Measurements from ENCODE around the gene DNM1. TPM values are rescaled to one million over a fixed set of nuclear protein-coding genes. Genes with fewer than 3 reads are reported as not detected.

The DNM1 gene
- total RNA-seq, 1 donor from 2014 or later: 84.0 TPM

DNA sequence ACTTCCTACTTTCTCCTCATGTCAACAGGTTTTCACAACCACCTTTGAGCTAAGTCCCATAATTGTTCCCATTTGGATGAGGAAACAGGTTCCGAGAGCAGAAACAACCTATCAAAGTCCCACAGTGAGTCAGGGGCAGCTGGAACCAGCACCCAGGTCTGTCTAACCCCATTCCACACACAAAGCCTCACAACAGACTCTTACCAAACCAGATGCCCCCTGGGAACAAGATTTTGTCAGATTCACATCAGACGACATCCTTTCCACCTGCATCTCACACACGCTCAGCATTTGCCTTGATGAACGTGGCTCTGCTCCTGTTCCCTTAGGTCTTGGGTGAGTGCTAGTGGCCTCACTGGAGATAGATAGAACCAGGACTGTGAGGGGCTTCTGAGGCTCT, 89.9 kb downstream of the DNM1 start:
- no peaks in the 10 kb centered on the region for H3K27me3 Mint-ChIP-seq (ENCODE audit: low read depth)
- no peak overlapping the region for H3K4me3 Mint-ChIP-seq
- no peak for DNase-seq (ENCODE audit: low read depth, low spot score)
- no peak overlapping the region for H3K27ac Mint-ChIP-seq (ENCODE audit: unreplicated experiment)
- H3K9me3 Mint-ChIP-seq: no peaks in the 10 kb centered on the region
- H3K4me1 Mint-ChIP-seq: peaks cover 5% of the 10 kb centered on the region
- TF ChIP-seq, protein P1, sequence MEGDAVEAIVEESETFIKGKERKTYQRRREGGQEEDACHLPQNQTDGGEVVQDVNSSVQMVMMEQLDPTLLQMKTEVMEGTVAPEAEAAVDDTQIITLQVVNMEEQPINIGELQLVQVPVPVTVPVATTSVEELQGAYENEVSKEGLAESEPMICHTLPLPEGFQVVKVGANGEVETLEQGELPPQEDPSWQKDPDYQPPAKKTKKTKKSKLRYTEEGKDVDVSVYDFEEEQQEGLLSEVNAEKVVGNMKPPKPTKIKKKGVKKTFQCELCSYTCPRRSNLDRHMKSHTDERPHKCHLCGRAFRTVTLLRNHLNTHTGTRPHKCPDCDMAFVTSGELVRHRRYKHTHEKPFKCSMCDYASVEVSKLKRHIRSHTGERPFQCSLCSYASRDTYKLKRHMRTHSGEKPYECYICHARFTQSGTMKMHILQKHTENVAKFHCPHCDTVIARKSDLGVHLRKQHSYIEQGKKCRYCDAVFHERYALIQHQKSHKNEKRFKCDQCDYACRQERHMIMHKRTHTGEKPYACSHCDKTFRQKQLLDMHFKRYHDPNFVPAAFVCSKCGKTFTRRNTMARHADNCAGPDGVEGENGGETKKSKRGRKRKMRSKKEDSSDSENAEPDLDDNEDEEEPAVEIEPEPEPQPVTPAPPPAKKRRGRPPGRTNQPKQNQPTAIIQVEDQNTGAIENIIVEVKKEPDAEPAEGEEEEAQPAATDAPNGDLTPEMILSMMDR (conservative IDR thresholded peaks at IDR 0.05): no peak
- no peaks in the 10 kb centered on the region for H3K36me3 Mint-ChIP-seq (ENCODE audit: low read depth)

DNA sequence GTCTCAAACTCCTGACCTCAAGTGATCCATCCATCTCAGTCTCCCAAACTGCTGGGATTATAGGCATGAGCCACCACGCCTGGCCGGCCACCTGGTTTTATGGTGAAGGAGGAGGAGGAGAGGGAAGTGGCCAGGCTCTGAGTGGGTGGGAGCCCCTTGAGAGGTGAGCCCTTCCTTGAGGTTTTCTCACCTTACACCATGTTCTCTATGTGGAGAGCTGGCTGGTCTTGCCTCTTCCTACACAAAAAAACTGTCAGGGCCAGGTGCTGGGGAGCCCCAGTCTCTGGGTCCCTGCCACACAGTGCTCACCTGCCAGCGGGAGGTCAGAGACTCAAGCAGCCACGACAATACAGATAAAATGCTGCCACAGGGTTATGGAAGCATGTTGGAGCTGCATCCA, 91.0 kb downstream of the DNM1 start:
- Mint-ChIP-seq H3K27ac (ENCODE audit: unreplicated experiment) (peak overlapping the region; percentile 35), H3K36me3 (ENCODE audit: low read depth) (no peaks in the 10 kb centered on the region), H3K4me1 (peaks cover 5% of the 10 kb centered on the region), H3K27me3 (ENCODE audit: low read depth) (no peaks in the 10 kb centered on the region), H3K4me3 (no peak overlapping the region), H3K9me3 (no peaks in the 10 kb centered on the region)
- TF ChIP-seq, protein P1 (conservative IDR thresholded peaks at IDR 0.05): no peak
- no peak for DNase-seq (ENCODE audit: low read depth, low spot score)

DNA sequence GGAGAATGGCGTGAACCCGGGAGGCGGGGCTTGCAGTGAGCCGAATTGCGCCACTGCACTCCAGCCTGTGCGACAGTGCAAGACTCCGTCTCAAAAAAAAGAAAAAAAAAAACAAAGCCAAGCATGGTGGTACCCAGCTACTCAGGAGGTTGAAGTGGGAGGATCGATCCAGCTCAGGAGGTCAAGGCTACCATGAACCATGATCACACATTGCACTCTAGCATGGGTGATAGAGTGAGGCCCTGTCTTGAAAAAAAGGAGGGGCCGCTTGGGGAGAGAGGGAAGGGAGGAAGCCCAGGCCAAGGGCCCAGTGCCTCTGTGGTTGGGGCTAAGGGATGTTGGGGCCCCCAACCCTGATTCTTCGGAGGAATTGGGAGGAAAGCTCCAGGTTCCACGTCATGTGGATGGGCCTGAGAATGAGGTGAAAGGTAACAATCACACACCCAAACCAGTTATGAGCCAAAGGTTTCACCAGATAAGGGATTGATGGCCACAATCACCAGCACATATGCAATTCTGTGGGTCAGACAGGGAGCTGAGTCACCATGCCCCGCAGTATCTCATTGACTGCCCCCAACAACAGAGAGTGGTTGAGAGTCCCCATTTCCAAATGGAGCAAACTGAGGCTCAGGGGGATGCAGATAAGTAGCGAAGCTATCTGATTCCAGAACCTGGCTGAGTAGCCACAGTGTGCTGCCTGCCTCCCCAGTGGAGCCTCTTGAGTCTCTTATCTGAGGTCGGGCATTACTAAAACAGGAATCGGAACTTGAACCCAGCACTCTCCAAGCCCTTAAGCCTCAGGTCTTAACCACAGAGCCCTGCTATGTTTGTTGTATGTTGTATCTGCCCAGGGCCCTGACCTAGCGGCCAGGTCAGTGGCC, 93.4 kb downstream of the DNM1 start:
- Mint-ChIP-seq H3K27ac (ENCODE audit: unreplicated experiment) (no peak overlapping the region), H3K27me3 (ENCODE audit: low read depth) (no peaks in the 10 kb centered on the region), H3K4me3 (no peak overlapping the region), H3K9me3 (no peaks in the 10 kb centered on the region), H3K36me3 (ENCODE audit: low read depth) (no peaks in the 10 kb centered on the region), H3K4me1 (peaks cover 5% of the 10 kb centered on the region)
- TF ChIP-seq, protein P1 (conservative IDR thresholded peaks at IDR 0.05): no peak
- DNase-seq (ENCODE audit: low read depth, low spot score): no peak

DNA sequence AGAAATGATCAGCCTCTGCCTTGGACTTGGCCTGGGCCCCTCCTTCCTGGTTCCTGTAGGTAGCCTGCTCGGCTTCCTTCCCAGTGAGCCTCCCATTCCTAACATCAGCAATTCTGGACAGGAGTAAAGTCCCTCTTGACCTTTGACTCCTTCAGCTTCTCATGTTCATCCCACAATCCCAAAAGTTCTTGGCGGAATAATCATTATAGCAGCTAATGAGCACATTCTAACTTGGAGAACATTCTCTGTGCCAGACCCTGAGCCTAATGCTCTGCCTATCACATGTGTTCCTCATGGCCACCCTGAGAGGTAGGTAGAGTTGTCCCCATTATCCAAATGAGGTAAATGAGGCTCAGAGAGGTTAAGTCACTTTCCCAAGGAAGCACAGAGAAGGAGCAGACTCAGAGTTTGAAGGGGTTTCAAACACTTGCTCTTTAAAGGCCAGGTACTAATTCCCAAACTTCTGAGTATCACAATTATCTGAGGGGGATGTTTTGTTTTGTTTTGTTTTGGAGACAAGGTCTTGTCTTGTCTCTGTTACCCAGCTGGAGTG, 94.1 kb downstream of the DNM1 start:
- Mint-ChIP-seq H3K27ac (ENCODE audit: unreplicated experiment) (peak overlapping the region; percentile 60), H3K4me3 (no peak overlapping the region), H3K9me3 (no peaks in the 10 kb centered on the region), H3K4me1 (peaks cover 5% of the 10 kb centered on the region), H3K36me3 (ENCODE audit: low read depth) (no peaks in the 10 kb centered on the region), H3K27me3 (ENCODE audit: low read depth) (no peaks in the 10 kb centered on the region)
- DNase-seq (ENCODE audit: low read depth, low spot score): no peak
- TF ChIP-seq, protein P1 (conservative IDR thresholded peaks at IDR 0.05): no peak

DNA sequence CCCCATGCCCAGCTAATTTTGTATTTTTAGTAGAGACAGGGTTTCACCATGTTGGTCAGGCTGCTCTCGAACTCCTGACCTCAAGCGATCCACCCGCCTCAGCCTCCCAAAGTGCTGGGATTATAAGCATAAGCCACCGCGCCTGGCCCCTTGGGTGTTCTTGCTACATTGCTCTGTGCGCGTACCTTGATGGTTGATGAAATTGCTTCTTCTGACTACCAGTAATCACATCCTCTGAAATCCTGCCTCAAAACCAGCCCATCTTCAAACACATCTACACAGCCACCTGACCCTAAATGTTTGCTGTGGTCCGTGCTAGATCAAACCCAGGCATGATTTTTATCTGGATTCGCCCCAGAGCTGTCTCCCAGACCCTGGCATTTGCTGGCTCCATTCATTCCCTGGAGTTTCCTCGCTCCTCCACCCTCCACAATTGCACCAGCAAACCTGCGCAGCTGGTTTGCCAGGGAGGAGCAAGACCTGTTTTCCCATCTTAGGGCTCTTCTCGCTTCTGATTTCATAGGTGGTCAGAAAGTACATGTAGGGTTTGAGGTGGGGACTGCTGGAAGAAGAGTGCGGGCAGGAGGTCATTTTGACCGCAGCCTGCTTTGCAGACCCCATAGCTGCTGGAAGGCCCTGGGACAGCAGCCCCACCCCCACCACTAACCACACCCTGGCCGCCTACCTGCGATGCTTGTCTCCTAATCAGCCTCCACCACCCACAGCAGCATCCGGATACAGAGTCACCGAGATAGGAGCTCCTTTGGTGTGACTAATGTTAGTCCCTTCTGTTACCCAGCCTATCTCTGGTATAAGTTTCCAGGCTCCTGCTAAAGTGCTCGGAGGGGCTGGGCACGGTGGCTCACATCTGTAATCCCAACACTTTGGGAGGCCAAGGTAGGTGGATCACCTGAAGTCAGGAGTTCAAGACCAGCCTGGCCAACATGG, 95.6 kb downstream of the DNM1 start:
- H3K27me3 Mint-ChIP-seq (ENCODE audit: low read depth): no peaks in the 10 kb centered on the region
- TF ChIP-seq, protein P1 (conservative IDR thresholded peaks at IDR 0.05): no peak
- H3K9me3 Mint-ChIP-seq: no peaks in the 10 kb centered on the region
- H3K4me1 Mint-ChIP-seq: peaks cover 5% of the 10 kb centered on the region
- DNase-seq (ENCODE audit: low read depth, low spot score): no peak
- no peak overlapping the region for H3K4me3 Mint-ChIP-seq
- no peaks in the 10 kb centered on the region for H3K36me3 Mint-ChIP-seq (ENCODE audit: low read depth)
- peak overlapping the region; percentile 51 for H3K27ac Mint-ChIP-seq (ENCODE audit: unreplicated experiment)

Data from neural crest cell (in vitro differentiated cells).